Measurements from ENCODE around the gene LRRC9. TPM values are rescaled to one million over a fixed set of nuclear protein-coding genes. Genes with fewer than 3 reads are reported as not detected.
"Not testable (repeated sequence)": the region's sequence is repeated elsewhere in the genome, so short reads cannot be mapped to it uniquely, and the experiment has no call there.

The LRRC9 gene
- total and polyA plus RNA-seq, 10 of the 15 experiments (the other 5 are each of a cell fraction or from before 2014, with no cell fraction given), result not detected

GRCh38 chr14:60047976-60048375 lies 128.0 kb downstream of the LRRC9 start:
- H3K9ac ChIP-seq (ENCODE audit: control insufficient read depth, insufficient read depth, low read length); DNase-seq (ENCODE audit: low read depth, low spot score); FAIRE-seq; RAD21 ChIA-PET (ENCODE audit: unreplicated experiment); H3K4me3 ChIP-seq; H3K79me2 ChIP-seq (ENCODE audit: control insufficient read depth, insufficient read depth, low read length); H3K9me3 ChIP-seq (replicated peaks; ENCODE audit: control insufficient read depth, insufficient read depth, low read length); H3K4me1 ChIP-seq (ENCODE audit: control insufficient read depth, insufficient read depth, low read length); intact Hi-C loops (cut with micrococcal nuclease; ENCODE audit: unreplicated experiment); H2AFZ ChIP-seq (ENCODE audit: control insufficient read depth, low read depth, low read length); H3K27me3 ChIP-seq (replicated peaks in 1 of 2; ENCODE audit: control insufficient read depth in 2 of 2, insufficient read depth in 2 of 2, low read length in 1 of 2); ATAC-seq; H3K4me2 ChIP-seq (ENCODE audit: control insufficient read depth, insufficient read depth); BruUV-seq (replicated peaks); CTCF ChIA-PET; H3K36me3 ChIP-seq (ENCODE audit: control insufficient read depth in 2 of 2, insufficient read depth in 2 of 2, low read length in 1 of 2); H4K20me1 ChIP-seq (ENCODE audit: control insufficient read depth, insufficient read depth); SMC1A ChIA-PET (ENCODE audit: uncharacterized antibody, unreplicated experiment); POLR2A ChIA-PET; H3K27ac ChIP-seq (ENCODE audit: control insufficient read depth, insufficient read depth); in situ Hi-C loops (cut with MboI): not testable (repeated sequence)
- 0% methylated on average over 1 of the region's 1 CpG for WGBS (ENCODE audit: insufficient coverage, insufficient replicate concordance, low lambda C conversion rate, missing lambda C conversion rate)

- Histone ChIP-seq H4K20me1 (ENCODE audit: control insufficient read depth, insufficient read depth) (no peaks in the 10 kb centered on the region), H3K4me3 (no peak overlapping the region), H3K9ac (ENCODE audit: control insufficient read depth, insufficient read depth, low read length) (no peak overlapping the region), H3K27me3 (replicated peaks in 1 of 2; ENCODE audit: control insufficient read depth in 2 of 2, insufficient read depth in 2 of 2, low read length in 1 of 2) (0 out of 4 replicates have a peak, but pooled peaks cover 0 to 2% of the 10 kb centered on the region in 2 experiments), H3K36me3 (ENCODE audit: control insufficient read depth in 2 of 2, insufficient read depth in 2 of 2, low read length in 1 of 2) (no peaks in the 10 kb centered on the region), H2AFZ (ENCODE audit: control insufficient read depth, low read depth, low read length) (peak overlapping the region; percentile 37), H3K9me3 (replicated peaks; ENCODE audit: control insufficient read depth, insufficient read depth, low read length) (no peaks in the 10 kb centered on the region), H3K27ac (ENCODE audit: control insufficient read depth, insufficient read depth) (no peak overlapping the region), H3K79me2 (ENCODE audit: control insufficient read depth, insufficient read depth, low read length) (no peaks in the 10 kb centered on the region), H3K4me1 (ENCODE audit: control insufficient read depth, insufficient read depth, low read length) (peaks cover 5% of the 10 kb centered on the region; the same call in 1 of the 2 replicates), H3K4me2 (ENCODE audit: control insufficient read depth, insufficient read depth) (no peak overlapping the region)
- intact Hi-C loops (cut with micrococcal nuclease; ENCODE audit: unreplicated experiment), result loop anchor here (10.0 kb wide), 1 partner anchor 417 kb away; no protein-coding TSS in a partner anchor
- CTCF ChIA-PET, result interaction anchor here (1.0 to 1.3 kb wide), 3 partner anchors 15 to 87 kb away, joined by 3 read pairs; no protein-coding TSS in a partner anchor
- DNase-seq (ENCODE audit: low read depth, low spot score) (no peak), FAIRE-seq (no peak), ATAC-seq (peak; percentile 42; the same call in 2 of the 3 replicates)
- RAD21 ChIA-PET (ENCODE audit: unreplicated experiment), result interaction anchor here (1.4 kb wide), 1 partner anchor 132 kb away, joined by 4 read pairs; no protein-coding TSS in a partner anchor
- TF ChIP-seq YY1 (IDR thresholded peaks at IDR 0.05; ENCODE audit: low read depth, low read length) (peak; percentile 51; the same call in 1 of the 2 replicates), ZBTB33 (IDR thresholded peaks at IDR 0.05) (no peak), NFXL1 (IDR thresholded peaks at IDR 0.05; ENCODE audit: borderline replicate concordance) (no peak), HDGF (IDR thresholded peaks at IDR 0.05) (no peak), RUNX3 (IDR thresholded peaks at IDR 0.05; ENCODE audit: low read length) (peak; percentile 77), CREM (IDR thresholded peaks at IDR 0.05; ENCODE audit: low read depth) (no peak), RCOR1 (conservative IDR thresholded peaks at IDR 0.05; ENCODE audit: low read depth, low read length) (no peak), IKZF2 (IDR thresholded peaks at IDR 0.05) (0 out of 4 replicates have a peak, but pooled peaks of 1 of the 2 experiments have one; percentile 14), SP1 (IDR thresholded peaks at IDR 0.05; ENCODE audit: low read depth, low read length) (no peak), RELB (IDR thresholded peaks at IDR 0.05; ENCODE audit: low read depth) (no peak), ATF3 (IDR thresholded peaks at IDR 0.05; ENCODE audit: borderline replicate concordance, extremely low read depth, low read depth, low read length) (no peak), ESRRA (IDR thresholded peaks at IDR 0.05; ENCODE audit: low read length) (no peak)
- SMC1A ChIA-PET (ENCODE audit: uncharacterized antibody, unreplicated experiment), result interaction anchor here (1.0 kb wide), 1 partner anchor 130 kb away, joined by 3 read pairs; no protein-coding TSS in a partner anchor
- no TSS peak for BruUV-seq (replicated peaks)
- 15% methylated on average over 3 of the region's 3 CpGs for WGBS (ENCODE audit: insufficient coverage, insufficient replicate concordance, low lambda C conversion rate, missing lambda C conversion rate)
- POLR2A ChIA-PET, result no interaction called here
- in situ Hi-C loops (cut with MboI), result no loop called here
Measured at GRCh38 chr14:60051721-60052221, 131.8 kb downstream of the LRRC9 start.
